HEK293 (cell line): ENCODE data around the gene MSH2.
"Not testable (repeated sequence)": the region's sequence is repeated elsewhere in the genome, so short reads cannot be mapped to it uniquely, and the experiment has no call there.

ENCODE experiments used
- CTCF ChIA-PET: fragments of 350-600 bp; formaldehyde crosslinking; extraction: SDS; loops from one replicate; lab custom pipeline; 2021; ENCODE audit warnings: antibody characterized with exemption; lab: Yijun Ruan, JAX
- POLR2A ChIA-PET: fragments of 300-600 bp; formaldehyde crosslinking; extraction: SDS; loops from one replicate; lab custom pipeline; 2020; ENCODE audit warnings: antibody characterized with exemption, inconsistent platforms; lab: Yijun Ruan, JAX
- H3K27ac ChIP-seq: fragments of 200-500 bp; sonication (Bioruptor generic); 2 replicates; pipeline ENCODE4 v1.5.1; 2014; ENCODE audit warnings: low read depth, low read length, control low read depth, inconsistent platforms; ENCODE audit errors: extremely low read depth
- H3K36me3 ChIP-seq, 2 experiments: fragments of 200-500 bp in 1 of 2; sonication (Bioruptor generic) in 1 of 2; 1 replicate in 1 of 2; 2 replicates in 1 of 2; pipeline ENCODE4 v1.5.1; 2014 to 2017; ENCODE audit warnings: inconsistent platforms in 2 of 2, low read length in 2 of 2; ENCODE audit not compliant: control insufficient read depth in 2 of 2, insufficient read depth in 1 of 2
- H3K4me1 ChIP-seq: fragments of 200-500 bp; sonication (Bioruptor generic); 2 replicates; pipeline ENCODE4 v1.5.1; 2014; ENCODE audit warnings: mild to moderate bottlenecking, low read length, inconsistent platforms; ENCODE audit not compliant: control insufficient read depth, insufficient read depth
- H3K4me3 ChIP-seq: 2 replicates; pipeline ENCODE4 v1.5.1; 2011; ENCODE audit warnings: low read depth, mild to moderate bottlenecking, control low read depth, low read length, moderate library complexity
- H3K9me3 ChIP-seq: fragments of 200-500 bp; sonication (Bioruptor generic); 2 replicates; pipeline ENCODE4 v1.5.1; 2014; ENCODE audit warnings: low read depth, low read length, inconsistent platforms; ENCODE audit not compliant: control insufficient read depth, insufficient read depth
- BCL11B ChIP-seq: fragments of 450-650 bp; formaldehyde crosslinking; IDR thresholded peaks from 2 replicates; pipeline ENCODE4 v1.5.1; 2016; ENCODE audit warnings: low read depth, missing biosample characterization, missing genetic modification characterization
- GLIS1 ChIP-seq: fragments of 450-650 bp; formaldehyde crosslinking; IDR thresholded peaks from 2 replicates; pipeline ENCODE4 v1.5.1; 2016; ENCODE audit warnings: missing biosample characterization, missing genetic modification characterization
- OSR2 ChIP-seq: fragments of 450-650 bp; formaldehyde crosslinking; IDR thresholded peaks from 2 replicates; pipeline ENCODE4 v1.5.1; 2016; ENCODE audit warnings: missing biosample characterization, missing genetic modification characterization
- PRDM6 ChIP-seq: fragments of 450-650 bp; formaldehyde crosslinking; IDR thresholded peaks from 2 replicates; pipeline ENCODE4 v1.5.1; 2017; ENCODE audit warnings: missing biosample characterization, missing genetic modification characterization
- SALL2 ChIP-seq: fragments of 450-650 bp; formaldehyde crosslinking; IDR thresholded peaks from 2 replicates; pipeline ENCODE4 v1.5.0; 2017; ENCODE audit warnings: missing biosample characterization, mild to moderate bottlenecking, missing genetic modification characterization, borderline replicate concordance
- YY2 ChIP-seq: fragments of 450-650 bp; formaldehyde crosslinking; IDR thresholded peaks from 2 replicates; pipeline ENCODE4 v1.5.1; 2016; ENCODE audit warnings: missing biosample characterization, missing genetic modification characterization
- ZBTB48 ChIP-seq: fragments of 450-650 bp; formaldehyde crosslinking; IDR thresholded peaks from 2 replicates; pipeline ENCODE4 v1.5.1; 2016; ENCODE audit warnings: missing biosample characterization, missing genetic modification characterization
- ZFHX2 ChIP-seq: fragments of 450-650 bp; formaldehyde crosslinking; conservative IDR thresholded peaks from 2 replicates; pipeline ENCODE4 v1.5.1; 2016; ENCODE audit warnings: missing biosample characterization, missing genetic modification characterization
- ZNF26 ChIP-seq: fragments of 450-650 bp; formaldehyde crosslinking; IDR thresholded peaks from 2 replicates; pipeline ENCODE4 v1.5.1; 2016; ENCODE audit warnings: missing biosample characterization, missing genetic modification characterization
- ZNF292 ChIP-seq: fragments of 450-650 bp; formaldehyde crosslinking; IDR thresholded peaks from 2 replicates; pipeline ENCODE4 v1.5.1; 2016; ENCODE audit warnings: low read depth, missing biosample characterization, missing genetic modification characterization, borderline replicate concordance
- ZNF37A ChIP-seq: fragments of 450-650 bp; IDR thresholded peaks from 2 replicates; pipeline ENCODE4 v1.5.1; 2018; ENCODE audit warnings: missing biosample characterization, missing genetic modification characterization
- ZNF394 ChIP-seq: fragments of 450-650 bp; formaldehyde crosslinking; IDR thresholded peaks from 2 replicates; pipeline ENCODE4 v1.5.1; 2016; ENCODE audit warnings: missing biosample characterization, missing genetic modification characterization, mild to moderate bottlenecking, moderate library complexity, borderline replicate concordance
- ZNF398 ChIP-seq: fragments of 450-650 bp; formaldehyde crosslinking; IDR thresholded peaks from 2 replicates; pipeline ENCODE4 v1.5.1; 2017; ENCODE audit warnings: missing biosample characterization, missing genetic modification characterization
- ZNF433 ChIP-seq: fragments of 450-650 bp; formaldehyde crosslinking; IDR thresholded peaks from 2 replicates; pipeline ENCODE4 v1.5.1; 2016; ENCODE audit warnings: missing biosample characterization, missing genetic modification characterization, low read depth
- ZNF529 ChIP-seq: fragments of 450-650 bp; formaldehyde crosslinking; IDR thresholded peaks from 2 replicates; pipeline ENCODE4 v1.5.1; 2017; ENCODE audit warnings: missing genetic modification characterization, missing biosample characterization; ENCODE audit not compliant: insufficient replicate concordance
- ZNF585B ChIP-seq: fragments of 450-650 bp; formaldehyde crosslinking; IDR thresholded peaks from 2 replicates; pipeline ENCODE4 v1.5.1; 2016; ENCODE audit warnings: missing biosample characterization, missing genetic modification characterization
- ZNF596 ChIP-seq: fragments of 450-650 bp; IDR thresholded peaks from 2 replicates; pipeline ENCODE4 v1.5.0; 2018; ENCODE audit warnings: missing biosample characterization, mild to moderate bottlenecking, missing genetic modification characterization, moderate library complexity
- ZNF654 ChIP-seq: fragments of 450-650 bp; formaldehyde crosslinking; IDR thresholded peaks from 2 replicates; pipeline ENCODE4 v1.5.1; 2016; ENCODE audit warnings: low read depth, missing biosample characterization, missing genetic modification characterization
- ZNF704 ChIP-seq: fragments of 450-650 bp; formaldehyde crosslinking; IDR thresholded peaks from 2 replicates; pipeline ENCODE4 v1.5.1; 2016; ENCODE audit warnings: missing biosample characterization, missing genetic modification characterization
- ZNF776 ChIP-seq: fragments of 450-650 bp; formaldehyde crosslinking; IDR thresholded peaks from 2 replicates; pipeline ENCODE4 v1.5.0; 2017; ENCODE audit warnings: missing biosample characterization, missing genetic modification characterization, borderline replicate concordance
- ZNF791 ChIP-seq: fragments of 450-650 bp; formaldehyde crosslinking; IDR thresholded peaks from 2 replicates; pipeline ENCODE4 v1.5.1; 2016; ENCODE audit warnings: missing biosample characterization, missing genetic modification characterization
- ZNF837 ChIP-seq: fragments of 450-650 bp; formaldehyde crosslinking; IDR thresholded peaks from 2 replicates; pipeline ENCODE4 v1.5.1; 2016; ENCODE audit warnings: missing biosample characterization, missing genetic modification characterization
- ZSCAN5A ChIP-seq: fragments of 450-650 bp; formaldehyde crosslinking; IDR thresholded peaks from 2 replicates; pipeline ENCODE4 v1.5.1; 2016; ENCODE audit warnings: missing biosample characterization, missing genetic modification characterization

The MSH2 gene

GRCh38 chr2:47422560-47422959 is 19.6 kb downstream of the MSH2 start (continued):
- TF ChIP-seq ZNF776 (tag by site-specific recombination), result no peak
- TF ChIP-seq ZNF292 (tag by site-specific recombination), result no peak
- TF ChIP-seq ZNF704 (tag by site-specific recombination), result no peak
- no peak for TF ChIP-seq ZNF791 (tag by site-specific recombination)
- no peak for TF ChIP-seq ZNF529 (tag by site-specific recombination)

GRCh38 chr2:47426786-47427185 is 23.8 kb downstream of the MSH2 start:
- Histone ChIP-seq H3K9me3 (no peaks in the 10 kb centered on the region), H3K36me3 (peaks cover 38 to 80% of the 10 kb centered on the region in 2 experiments; a peak in 2 of 3 replicates), H3K4me1 (no peaks in the 10 kb centered on the region), H3K4me3 (no peak overlapping the region), H3K27ac (no peak overlapping the region)
- CTCF ChIA-PET, result interaction anchor here (0.7 to 2.3 kb wide), 2 partner anchors 11 to 505 kb away, joined by 4 to 10 read pairs; no protein-coding TSS in a partner anchor
- POLR2A ChIA-PET, result no interaction called here
- TF ChIP-seq ZNF596 (no peak), SALL2 (tag by site-specific recombination) (no peak), ZNF433 (tag by site-specific recombination) (no peak), PRDM6 (tag by site-specific recombination) (0 out of 2 replicates have a peak, but pooled peaks have one; percentile 16)

- TF ChIP-seq GLIS1 (tag by site-specific recombination) (no peak), ZFHX2 (tag by site-specific recombination) (no peak), ZNF654 (no peak), ZNF585B (tag by site-specific recombination) (no peak), ZNF394 (tag by site-specific recombination) (no peak), ZNF837 (no peak), ZNF26 (tag by site-specific recombination) (no peak), BCL11B (tag by site-specific recombination) (no peak), YY2 (no peak), OSR2 (tag by site-specific recombination) (no peak), ZNF398 (tag by site-specific recombination) (no peak), ZBTB48 (no peak), ZSCAN5A (tag by site-specific recombination) (no peak), ZNF37A (tag by site-specific recombination) (no peak)
- no peak overlapping the region for H3K27ac ChIP-seq
- peaks cover 26 to 62% of the 10 kb centered on the region in 2 experiments; a peak in 2 of 3 replicates for H3K36me3 ChIP-seq
- no peaks in the 10 kb centered on the region for H3K9me3 ChIP-seq
- CTCF ChIA-PET, result interaction anchor here (1.3 kb wide), 1 partner anchor 338 kb away, joined by 7 read pairs; no protein-coding TSS in a partner anchor
- H3K4me3 ChIP-seq, result no peak overlapping the region
- H3K4me1 ChIP-seq, result no peaks in the 10 kb centered on the region
- POLR2A ChIA-PET, result no interaction called here
These were observed 26.8 kb downstream of the MSH2 start for GRCh38 chr2:47429795-47430194.

- H3K4me3 ChIP-seq, CTCF ChIA-PET, H3K9me3 ChIP-seq, H3K4me1 ChIP-seq, H3K27ac ChIP-seq, POLR2A ChIA-PET: not testable (repeated sequence)
- peaks cover 36 to 48% of the 10 kb centered on the region in 2 experiments; a peak in 2 of 3 replicates for H3K36me3 ChIP-seq
These were observed 30.1 kb downstream of the MSH2 start for GRCh38 chr2:47433006-47433405.
